HG03521 (cell line): ENCODE results near the gene HIGD2A.

ENCODE experiments used
- ATAC-seq: cut with Tn5 transposase; IDR thresholded peaks from one replicate; pipeline ENCODE4 v1.9.1; 2021; ENCODE audit warnings: mild to moderate bottlenecking, moderate library complexity; ENCODE audit not compliant: unreplicated experiment

Gene HIGD2A

DNA sequence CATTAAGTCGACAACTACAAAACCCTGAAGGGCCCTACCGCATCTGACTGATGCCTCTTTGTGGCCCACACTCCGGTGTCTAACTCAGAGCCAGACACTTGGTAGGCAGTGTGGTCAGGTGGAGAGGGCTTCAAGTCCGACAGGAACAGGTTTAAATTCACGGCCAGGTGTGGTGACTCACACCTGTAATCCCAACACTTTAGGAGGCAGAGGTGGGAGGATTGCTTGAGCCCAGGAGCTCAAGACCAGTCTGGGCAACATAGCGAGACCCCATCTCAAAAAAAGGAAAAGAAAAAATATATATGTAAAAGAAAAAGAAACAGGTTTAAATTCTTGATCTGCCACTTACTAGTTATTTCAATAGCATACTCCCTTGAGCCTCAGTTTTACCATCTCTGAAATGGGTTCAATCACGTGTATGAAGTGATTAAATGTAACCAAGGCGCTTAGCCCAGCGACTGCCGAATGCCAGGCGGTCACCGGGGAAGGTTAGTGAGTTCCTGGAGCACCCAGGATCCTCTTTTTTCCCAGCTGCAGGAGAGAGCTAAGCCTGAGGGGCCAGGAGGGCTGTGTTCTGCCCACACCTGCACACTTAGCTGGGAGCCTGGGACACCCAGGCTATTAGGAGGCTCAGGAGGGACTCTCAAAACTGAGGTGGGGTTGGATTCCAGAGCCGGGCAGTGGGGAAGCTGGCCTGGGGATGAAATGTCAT is 26.8 kb downstream of the HIGD2A start:
- ATAC-seq = no peak

DNA sequence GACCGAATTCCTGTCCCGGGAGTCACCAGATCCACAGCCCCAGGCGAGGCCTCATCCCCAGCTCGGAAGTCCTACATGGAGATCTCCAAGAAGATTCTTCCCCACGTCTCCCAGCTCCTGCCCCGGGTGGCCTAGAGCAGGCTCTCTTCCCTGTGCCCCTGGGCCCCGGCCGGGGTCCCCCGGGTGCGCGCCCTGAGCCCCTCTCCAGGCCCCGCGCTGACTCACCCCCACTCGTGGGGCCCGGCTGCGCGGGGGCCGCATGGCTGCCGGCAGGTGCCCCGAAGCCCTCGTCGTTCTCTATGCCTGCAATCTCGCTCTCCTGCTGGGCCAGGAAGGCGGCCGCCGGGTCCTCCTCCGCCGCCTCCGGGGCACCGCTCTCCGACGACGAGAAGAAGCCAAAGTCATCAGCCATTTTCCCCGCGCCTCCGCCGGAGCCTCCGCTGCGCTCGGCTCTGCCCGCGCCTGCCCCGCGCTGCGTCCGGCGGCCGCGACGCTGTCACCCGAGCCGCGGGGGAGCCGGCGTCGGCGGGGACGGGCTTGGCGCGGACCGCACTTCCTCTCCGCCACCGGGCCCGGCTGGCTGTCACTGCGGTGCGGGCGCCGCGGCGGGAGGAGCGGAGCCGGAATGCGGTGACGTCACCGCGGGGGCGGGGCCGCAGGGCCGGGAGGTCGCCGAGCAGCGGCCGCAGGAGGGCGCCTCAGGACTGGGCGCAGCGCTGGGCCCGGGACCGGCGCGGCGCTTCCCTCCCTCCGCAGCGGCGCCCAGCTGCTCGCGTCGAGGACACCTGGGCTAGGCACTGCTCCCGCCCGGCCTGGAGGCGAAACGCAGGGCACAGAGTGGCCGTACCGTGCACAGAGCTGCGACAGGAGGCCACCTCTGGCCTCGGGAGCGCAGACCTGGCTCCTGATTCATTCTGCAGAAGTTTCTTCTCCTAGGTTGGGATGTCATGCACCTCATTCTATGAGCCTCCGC is 27.7 kb downstream of the HIGD2A start, which contains the start of gene CLTB:
TSS of gene CLTB (minus strand) at position 588 of the 973 bp plus-strand sequence. CDS start at position 412, 176 bp downstream.
- ATAC-seq = peak; percentile 90

DNA sequence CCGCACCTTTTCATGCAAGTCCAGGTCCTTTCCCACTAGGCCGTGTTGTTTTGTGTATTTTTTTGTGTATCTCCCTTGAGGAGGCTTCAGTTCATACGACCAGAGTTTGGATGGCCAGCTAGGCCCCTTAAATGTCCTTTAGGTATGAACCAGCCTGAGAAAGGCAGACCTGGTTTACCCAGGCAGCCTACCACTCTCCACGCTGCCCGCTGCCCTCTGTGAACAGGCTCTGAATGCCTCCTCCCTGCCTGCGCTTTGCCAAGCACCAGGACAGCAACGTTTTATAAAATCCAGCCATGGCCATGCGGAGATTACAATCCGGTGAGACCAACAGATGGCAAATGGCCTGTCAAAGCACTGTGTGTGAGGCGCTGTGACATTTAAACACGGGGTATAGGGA is 28.4 kb downstream of the HIGD2A start:
- ATAC-seq = no peak

DNA sequence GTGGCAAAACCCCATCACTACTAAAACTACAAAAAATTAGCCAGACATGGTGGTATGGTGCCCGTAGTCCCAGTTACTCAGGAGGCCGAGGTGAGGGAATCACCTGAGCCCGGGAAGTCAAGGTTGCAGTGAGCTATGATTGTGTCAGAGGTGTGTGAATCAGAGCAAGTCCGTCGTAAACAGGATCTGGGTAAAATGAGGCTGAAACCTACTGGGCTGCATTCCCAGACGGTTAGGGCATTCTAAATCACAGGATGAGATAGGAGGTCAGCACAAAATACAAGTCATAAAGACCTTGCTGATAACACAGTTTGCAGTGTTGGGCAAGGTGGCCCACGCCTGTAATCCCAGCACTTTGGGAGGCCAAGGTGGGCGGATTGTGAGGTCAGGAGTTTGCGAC is 29.7 kb downstream of the HIGD2A start:
- ATAC-seq = no peak

DNA sequence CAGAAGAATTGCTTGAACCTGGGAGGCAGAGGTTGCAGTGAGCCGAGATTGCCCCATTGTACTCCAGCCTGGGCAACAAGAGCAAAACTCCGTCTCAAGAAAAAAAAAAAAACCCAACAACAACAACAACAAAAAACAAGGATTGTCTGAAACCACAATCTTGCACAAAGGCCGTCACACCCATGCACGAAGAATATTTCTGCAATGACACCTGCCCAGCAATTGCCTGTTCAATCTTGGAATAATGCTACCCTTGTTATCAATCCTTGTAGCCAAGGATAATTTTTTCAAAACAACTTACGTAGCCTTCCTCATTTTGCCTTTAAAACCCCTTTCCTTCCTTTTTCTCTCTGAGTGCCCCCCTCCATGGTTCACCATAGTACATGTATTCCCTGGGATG is 31.5 kb downstream of the HIGD2A start:
- no peak for ATAC-seq

DNA sequence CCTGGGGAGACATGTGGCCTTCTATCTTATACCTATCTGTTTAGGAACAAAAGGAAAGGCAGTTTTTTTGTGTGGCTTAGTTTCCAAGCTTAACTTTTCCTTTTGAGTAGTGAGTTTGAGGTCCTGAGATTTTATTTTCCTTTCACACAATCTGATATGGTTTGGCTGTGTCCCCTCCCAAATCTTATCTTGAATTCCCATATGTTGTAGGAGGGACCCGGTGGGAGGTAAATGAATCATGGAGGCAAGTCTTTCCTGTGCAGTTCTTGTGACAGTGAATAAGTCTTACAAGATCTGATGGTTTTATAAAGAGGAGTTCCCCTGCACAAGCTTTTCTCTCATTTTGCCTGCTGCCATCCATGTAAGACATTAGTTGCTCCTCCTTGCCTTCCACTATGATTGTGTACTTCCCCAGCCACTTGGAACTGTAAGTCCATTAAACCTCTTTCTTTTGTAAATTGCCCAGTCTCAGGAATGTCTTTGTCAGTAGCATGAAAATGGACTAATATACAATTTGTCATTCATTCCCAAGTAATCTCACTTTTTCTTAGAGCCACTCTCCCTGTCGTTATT is 32.5 kb downstream of the HIGD2A start:
- ATAC-seq = no peak

DNA sequence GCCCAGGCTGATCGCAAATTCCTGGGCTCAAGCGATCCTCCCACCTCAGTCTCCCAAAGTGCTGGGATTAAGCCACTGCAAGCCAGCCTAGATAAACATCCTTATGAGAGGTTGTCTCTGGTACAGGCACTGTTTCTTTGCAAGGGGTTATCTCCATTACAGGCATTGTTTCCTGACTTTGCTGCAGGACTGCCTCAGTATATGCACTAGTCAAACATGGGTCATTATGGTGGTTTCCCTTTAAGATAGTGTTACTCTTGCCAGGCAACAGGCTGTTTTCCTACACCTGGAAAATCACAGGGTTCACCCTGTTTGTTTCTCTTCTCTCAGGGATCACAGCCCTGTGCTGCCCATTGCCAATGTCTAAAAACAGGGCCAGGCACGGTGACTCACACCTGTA is 35.6 kb downstream of the HIGD2A start:
- ATAC-seq = no peak

DNA sequence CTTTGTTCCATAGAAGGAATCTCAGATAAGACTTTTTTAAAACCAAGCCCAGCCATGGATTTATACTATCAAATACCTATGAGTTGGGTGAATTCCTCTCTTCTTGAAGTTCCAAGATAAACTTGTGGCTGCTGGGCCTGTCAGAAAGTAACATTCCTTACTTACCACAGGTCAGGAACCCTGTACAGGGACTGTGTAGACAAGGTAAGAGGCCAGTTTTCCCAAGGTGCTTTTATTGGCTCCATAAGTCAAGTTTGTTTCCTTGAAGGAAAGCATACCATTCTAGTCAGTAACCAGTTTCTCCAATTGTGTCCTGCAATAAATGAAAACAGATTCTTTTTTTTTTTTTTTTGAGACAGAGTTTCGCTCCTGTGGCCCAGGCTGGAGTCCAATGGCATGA is 36.6 kb downstream of the HIGD2A start:
- no peak for ATAC-seq

DNA sequence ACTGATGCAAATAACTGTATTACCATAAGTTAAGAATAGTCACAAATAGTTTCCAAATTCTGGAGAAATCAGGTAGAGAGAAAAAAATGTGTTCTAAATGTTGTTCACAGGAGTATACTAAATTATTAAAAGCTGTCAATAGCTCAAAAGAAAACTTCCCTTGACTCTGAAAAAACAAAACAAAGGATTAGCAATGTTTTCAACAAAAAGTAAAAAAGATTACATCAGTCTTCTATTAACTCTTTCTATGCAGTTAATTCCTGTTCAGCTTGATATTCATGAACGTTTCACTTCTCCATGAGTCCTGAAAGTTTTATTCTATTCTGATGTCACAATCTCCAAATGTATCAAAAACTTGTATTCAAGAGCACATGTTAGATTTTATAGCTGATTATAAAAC is 37.2 kb downstream of the HIGD2A start:
- no peak for ATAC-seq

DNA sequence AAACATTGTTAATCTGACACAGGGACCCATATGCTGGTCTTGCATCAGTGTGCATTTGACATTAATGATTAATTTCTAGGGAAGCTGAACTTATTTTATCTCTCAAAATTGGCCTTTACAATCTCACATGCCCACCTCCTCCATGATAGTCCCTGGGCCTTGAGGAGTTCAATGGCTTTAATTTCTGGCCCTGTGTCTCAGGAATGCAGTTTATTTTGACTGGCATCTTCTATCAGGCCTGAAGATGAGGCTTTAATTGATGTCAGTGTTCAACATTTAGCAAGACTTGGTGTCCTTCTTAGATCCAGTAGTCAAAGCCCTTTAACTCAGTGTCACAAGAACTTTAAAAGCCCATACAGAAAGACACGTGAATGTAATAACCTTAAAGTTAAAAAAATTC is 38.3 kb downstream of the HIGD2A start:
- no peak for ATAC-seq

DNA sequence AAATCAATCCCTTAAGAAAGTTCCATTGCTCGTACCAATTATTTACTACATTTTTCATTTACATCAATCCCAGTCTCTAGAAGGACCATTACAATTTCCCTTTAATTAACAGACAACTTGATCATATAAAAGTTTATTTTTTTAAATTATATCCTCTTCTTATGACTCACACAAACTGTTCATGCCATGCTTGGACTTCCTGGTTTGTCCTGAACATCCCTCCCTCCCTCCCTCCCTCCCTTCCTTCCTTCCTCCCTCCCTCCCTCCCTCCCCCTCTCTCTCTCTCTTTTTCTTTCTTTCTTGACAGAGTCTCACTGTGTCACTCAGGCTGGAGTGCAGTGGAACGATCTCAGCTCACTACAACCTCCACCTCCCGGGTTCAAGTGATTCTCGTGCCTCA is 39.4 kb downstream of the HIGD2A start:
- no peak for ATAC-seq

DNA sequence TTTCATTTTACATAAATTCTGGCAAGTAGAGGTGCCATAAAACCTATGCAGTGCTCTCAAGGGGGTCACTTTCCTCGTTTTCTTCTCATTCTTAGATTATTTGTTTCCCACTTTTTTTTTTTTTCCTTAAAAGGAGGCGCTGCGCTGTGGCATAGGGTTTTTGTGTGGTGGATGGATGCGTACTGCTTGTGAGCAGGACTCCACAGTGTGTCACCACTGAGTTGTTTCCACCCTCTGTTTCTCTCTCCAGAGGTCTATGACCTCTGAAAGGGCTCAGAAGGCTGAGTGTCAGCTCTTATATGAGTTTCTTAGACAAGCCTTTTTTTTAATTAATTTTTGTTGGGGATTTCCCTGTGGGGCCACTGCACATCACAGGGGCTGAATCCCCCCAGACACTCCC is 41.4 kb downstream of the HIGD2A start:
- ATAC-seq = no peak

DNA sequence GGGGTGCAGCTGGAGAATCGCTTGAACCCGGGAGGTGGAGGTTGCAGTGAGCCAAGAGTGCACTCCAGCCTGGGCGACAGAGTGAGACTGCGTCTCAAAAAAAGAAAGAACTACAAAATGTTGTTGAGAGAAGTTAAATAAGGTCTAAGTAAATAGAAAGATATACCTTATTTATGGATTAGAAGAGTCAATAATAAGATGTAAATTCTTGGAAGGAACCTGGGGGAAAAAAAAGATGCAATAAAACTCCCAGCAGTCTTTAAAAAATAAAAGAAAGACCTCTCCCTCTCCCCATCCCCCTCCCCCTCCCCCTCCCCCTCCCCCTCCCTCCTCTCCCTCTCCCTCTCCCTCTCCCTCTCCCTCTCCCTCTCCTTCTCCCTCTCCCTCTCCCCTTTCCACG is 44.2 kb downstream of the HIGD2A start:
- no peak for ATAC-seq

DNA sequence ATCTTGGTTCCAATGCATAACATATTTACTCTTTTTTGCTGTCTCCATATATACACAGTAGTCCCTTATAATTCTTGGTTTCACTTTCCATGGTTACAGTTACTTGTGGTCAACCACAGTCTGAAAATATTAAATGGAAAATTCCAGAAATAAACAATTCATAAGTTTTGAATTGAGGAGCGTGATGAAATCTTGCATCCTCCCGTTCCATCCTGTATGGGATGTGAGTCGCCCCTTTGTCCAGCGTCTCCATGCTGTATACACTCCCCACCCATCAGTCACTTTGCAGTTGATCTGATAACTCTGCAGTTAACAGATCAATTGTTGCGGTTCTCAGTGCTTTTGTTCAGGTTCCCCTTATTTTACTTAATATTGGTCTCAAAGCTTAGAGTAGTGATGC is 48.1 kb downstream of the HIGD2A start:
- ATAC-seq = no peak

DNA sequence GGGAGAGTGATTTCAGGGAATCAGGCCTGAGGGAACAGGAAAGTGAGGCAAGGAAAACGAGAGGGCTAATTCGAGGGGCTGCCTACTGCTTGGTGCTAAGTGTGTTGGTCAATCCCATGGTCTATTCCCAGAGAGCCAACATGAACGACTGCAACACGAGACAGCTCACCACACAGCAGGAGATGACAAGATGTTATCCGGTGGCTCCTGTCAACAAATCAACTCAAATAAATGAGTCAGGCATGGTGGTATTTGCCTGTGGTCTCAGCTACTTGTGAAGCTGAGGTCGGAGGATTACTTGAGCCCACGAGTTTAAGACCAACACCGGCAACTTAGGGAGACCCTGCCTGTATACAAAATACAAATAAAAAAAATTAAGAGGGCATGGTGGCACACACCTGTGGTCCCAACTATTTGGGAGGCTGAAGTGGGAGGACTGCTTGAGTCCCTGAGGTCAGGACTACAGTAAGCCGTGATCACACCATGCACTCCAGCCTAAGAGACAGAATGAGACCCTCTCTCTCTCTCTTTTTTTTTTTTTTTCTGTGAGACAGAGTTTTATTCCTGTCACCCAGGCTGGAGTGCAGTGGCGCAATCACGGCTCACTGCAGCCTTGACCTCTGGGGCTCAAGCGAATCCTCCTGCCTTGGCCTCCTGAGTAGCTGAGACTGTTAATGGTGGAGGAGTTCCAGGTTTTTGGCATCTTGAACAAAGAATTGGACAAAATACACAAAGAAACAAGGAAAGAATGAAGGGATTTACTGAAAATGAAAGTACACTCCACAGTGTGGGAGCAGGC is 50.6 kb downstream of the HIGD2A start:
- no peak for ATAC-seq
